ENCODE data around the gene MAFG. TPM values are rescaled to one million over a fixed set of nuclear protein-coding genes. Genes with fewer than 3 reads are reported as not detected.

Gene MAFG
- total RNA-seq, 2 experiments from 2014 or later: 22.7 to 33.6 TPM

GRCh38 chr17:81877569-81877968, 50.0 kb downstream of the MAFG start:
- H3K4me1 ChIP-seq (ENCODE audit: insufficient read depth, low read length, poor library complexity, severe bottlenecking): peaks cover 24% of the 10 kb centered on the region
- no TSS peak for BruUV-seq (replicated peaks)
- H2AFZ ChIP-seq (ENCODE audit: low read length): no peak overlapping the region
- no peak for TF ChIP-seq CTCF (conservative IDR thresholded peaks at IDR 0.05; ENCODE audit: low read length)
- TF ChIP-seq EZH2phosphoT487 (IDR thresholded peaks at IDR 0.05; ENCODE audit: borderline replicate concordance, low read depth, low read length): no peak
- CTCF ChIA-PET (ENCODE audit: unreplicated experiment): no interaction called here
- POLR2A ChIA-PET: interaction anchor here (0.7 kb wide), 1 partner anchor 267 kb away, joined by 4 read pairs; no protein-coding TSS in a partner anchor
- H3K9me2 ChIP-seq (ENCODE audit: insufficient read depth, low read length): no peaks in the 10 kb centered on the region
- no peaks in the 10 kb centered on the region for H3K9me3 ChIP-seq (ENCODE audit: low read length)
- H3K27ac ChIP-seq (ENCODE audit: low read depth, low read length, poor library complexity, severe bottlenecking): no peak overlapping the region
- no peak overlapping the region for H3K4me3 ChIP-seq (ENCODE audit: low read depth, low read length, poor library complexity, severe bottlenecking)
- no peak overlapping the region for H3K4me2 ChIP-seq (ENCODE audit: low read length)
- no peaks in the 10 kb centered on the region for H4K20me1 ChIP-seq (ENCODE audit: insufficient read depth, low read length)
- DNase-seq (ENCODE audit: low spot score): no peak
- H3K79me2 ChIP-seq (ENCODE audit: insufficient read depth, low read depth, low read length): 0 out of 2 replicates have a peak, but pooled peaks cover 5% of the 10 kb centered on the region
- intact Hi-C loops (cut with micrococcal nuclease; ENCODE audit: unreplicated experiment): no loop called here
- H3K36me3 ChIP-seq (ENCODE audit: insufficient read depth, low read length): peaks cover 63% of the 10 kb centered on the region

GRCh38 chr17:81871387-81872230, 55.9 kb downstream of the MAFG start:
- BruUV-seq (replicated peaks): TSS peak; percentile 79
- peak overlapping the region; percentile 17; the same call in 1 of the 2 replicates for H2AFZ ChIP-seq (ENCODE audit: low read length)
- POLR2A ChIA-PET: interaction anchor here (1.0 to 1.7 kb wide), 3 partner anchors 19 to 41 kb away, joined by 3 to 11 read pairs (median 4); no protein-coding TSS in a partner anchor

More at GRCh38 chr17:81871387-81872230, 55.9 kb downstream of the MAFG start:
- CTCF ChIA-PET (ENCODE audit: unreplicated experiment): no interaction called here
- H3K4me3 ChIP-seq (ENCODE audit: low read depth, low read length, poor library complexity, severe bottlenecking): peak overlapping the region; percentile 97
- no peaks in the 10 kb centered on the region for H3K9me3 ChIP-seq (ENCODE audit: low read length)
- peak; percentile 96 for DNase-seq (ENCODE audit: low spot score)
- peaks cover 31% of the 10 kb centered on the region for H3K79me2 ChIP-seq (ENCODE audit: insufficient read depth, low read depth, low read length)
- TF ChIP-seq CTCF (conservative IDR thresholded peaks at IDR 0.05; ENCODE audit: low read length) (peak; percentile 59), EZH2phosphoT487 (IDR thresholded peaks at IDR 0.05; ENCODE audit: borderline replicate concordance, low read depth, low read length) (no peak)
- intact Hi-C loops (cut with micrococcal nuclease; ENCODE audit: unreplicated experiment): loop anchor here (2.0 to 5.0 kb wide), 5 partner anchors 19 to 354 kb away; partner anchors contain the start of genes ALYREF, ANAPC11, DCXR and MAFG
- peaks cover 45% of the 10 kb centered on the region for H3K36me3 ChIP-seq (ENCODE audit: insufficient read depth, low read length)
- peak overlapping the region; percentile 78 for H3K4me2 ChIP-seq (ENCODE audit: low read length)
- H4K20me1 ChIP-seq (ENCODE audit: insufficient read depth, low read length): no peaks in the 10 kb centered on the region
- H3K9me2 ChIP-seq (ENCODE audit: insufficient read depth, low read length): no peaks in the 10 kb centered on the region
- peak overlapping the region; percentile 84 for H3K27ac ChIP-seq (ENCODE audit: low read depth, low read length, poor library complexity, severe bottlenecking)
- H3K4me1 ChIP-seq (ENCODE audit: insufficient read depth, low read length, poor library complexity, severe bottlenecking): peaks cover 64% of the 10 kb centered on the region

Data from OCI-LY7 (cell line).